HepG2 (cell line): ENCODE results near the gene TMEM174. TPM values are rescaled to one million over a fixed set of nuclear protein-coding genes. Genes with fewer than 3 reads are reported as not detected.

Source experiments
- ATAC-seq: fragments of 200-7000 bp; cut with Tn5 transposase; 3 replicates; pipeline ENCODE4 v1.9.1; 2020; ENCODE audit warnings: mild to moderate bottlenecking, moderate library complexity
- Bru-seq: library from RNA; stranded (reverse); fragments of 400-500 nt; gene quantifications from one replicate; lab custom pipeline; 2021; lab: Mats Ljungman, UMichigan
- BruChase-seq, 2 experiments: library from RNA; stranded (reverse); fragments of 400-500 nt; gene quantifications; one replicate each; lab custom pipeline; 2021; lab: Mats Ljungman, UMichigan
- BruUV-seq: library from RNA; stranded (reverse); fragments of 400-500 nt; replicated peaks from 2 replicates; lab custom pipeline; 2021; lab: Mats Ljungman, UMichigan
- CTCF ChIA-PET: fragments of 300-600 bp; formaldehyde crosslinking; extraction: SDS; loops from one replicate; lab custom pipeline; 2021; ENCODE audit warnings: low total read pairs, inconsistent platforms, low intra/inter-chr PET ratio; lab: Yijun Ruan, JAX
- POLR2A ChIA-PET: fragments of 350-600 bp; sonication (Branson Sonifier 250); formaldehyde crosslinking; loops from one replicate; lab custom pipeline; 2020; ENCODE audit warnings: antibody characterized with exemption, inconsistent platforms; lab: Yijun Ruan, JAX
- DNase-seq: peaks from one replicate; pipeline ENCODE4 v3.0.0-alpha.2; 2015; ENCODE audit warnings: low spot score
- FAIRE-seq: peaks from 3 replicates; lab custom pipeline; 2011; peaks lifted over from hg19 to GRCh38; lab: Jason Lieb, UNC
- H2AFZ ChIP-seq: one replicate; pipeline ENCODE4 v1.6.1; 2011; ENCODE audit warnings: low read length, inconsistent platforms
- H3K27ac ChIP-seq: fragments of 300-600 bp; 3 replicates; pipeline ENCODE4 v1.8.0; 2011; ENCODE audit warnings: mixed run types, mild to moderate bottlenecking, mixed read lengths, low read length, inconsistent platforms; ENCODE audit not compliant: insufficient read depth; ENCODE audit errors: extremely low read length
- H3K27me3 ChIP-seq, 2 experiments: fragments of 200-600 bp in 1 of 2; 2 replicates in 1 of 2; 3 replicates in 1 of 2; pipeline versions ENCODE4 v1.6.0 to v1.8.0; 2011; ENCODE audit warnings: low read length in 2 of 2, mild to moderate bottlenecking in 2 of 2, moderate library complexity in 2 of 2, inconsistent platforms in 1 of 2; ENCODE audit not compliant: insufficient read depth in 2 of 2, control insufficient read depth in 1 of 2
- H3K36me3 ChIP-seq, 2 experiments: fragments of 200-600 bp in 1 of 2; replicated peaks in 1 of 2; 2 replicates in 1 of 2; 3 replicates in 1 of 2; pipeline versions ENCODE4 v1.5.1 to v1.8.0; 2011; ENCODE audit warnings: low read length in 2 of 2, inconsistent platforms in 1 of 2; ENCODE audit not compliant: insufficient read depth in 2 of 2, control insufficient read depth in 1 of 2
- H3K4me1 ChIP-seq: 2 replicates; pipeline ENCODE4 v1.5.1; 2012; ENCODE audit warnings: low read length, inconsistent platforms; ENCODE audit not compliant: insufficient read depth
- H3K4me2 ChIP-seq: 2 replicates; pipeline ENCODE4 v1.6.0; 2011; ENCODE audit warnings: low read depth, low read length, inconsistent platforms
- H3K4me3 ChIP-seq, 3 experiments: fragments of 200-600 bp in 1 of 3; sonication (generic), shearing (Covaris generic) in 1 of 3; replicated peaks in 1 of 3; 2 replicates each; pipeline ENCODE4 v1.5.1; 2011 to 2016; ENCODE audit warnings: low read length in 3 of 3, inconsistent platforms in 2 of 3, low read depth in 2 of 3, mild to moderate bottlenecking in 2 of 3, control low read depth in 1 of 3, mixed read lengths in 1 of 3; ENCODE audit not compliant: insufficient read depth in 1 of 3
- H3K79me2 ChIP-seq: one replicate; pipeline ENCODE4 v1.6.1; 2011; ENCODE audit warnings: low read length, inconsistent platforms; ENCODE audit not compliant: insufficient read depth
- H3K9ac ChIP-seq: 2 replicates; pipeline ENCODE4 v1.6.0; 2011; ENCODE audit warnings: mild to moderate bottlenecking, low read depth, low read length, inconsistent platforms; ENCODE audit not compliant: insufficient read depth
- H3K9me3 ChIP-seq: 2 replicates; pipeline ENCODE4 v1.5.1; 2012; ENCODE audit warnings: mild to moderate bottlenecking, low read length
- H4K20me1 ChIP-seq: 2 replicates; pipeline ENCODE4 v1.6.0; 2011; ENCODE audit warnings: inconsistent platforms, mild to moderate bottlenecking, low read length, moderate library complexity; ENCODE audit not compliant: insufficient read depth
- IKZF4 ChIP-seq: sonication (generic); formaldehyde crosslinking; IDR thresholded peaks from 2 replicates; pipeline ENCODE4 v1.5.1; 2020; ENCODE audit warnings: borderline replicate concordance, mild to moderate bottlenecking, low read depth, missing genetic modification reagents; ENCODE audit errors: not compliant biosample characterization
- NFRKB ChIP-seq: fragments of 450-650 bp; IDR thresholded peaks from 2 replicates; pipeline ENCODE4 v1.6.1; 2017
- NR0B2 ChIP-seq: sonication (generic); formaldehyde crosslinking; IDR thresholded peaks from 2 replicates; pipeline ENCODE4 v1.4.0; 2020; ENCODE audit warnings: mild to moderate bottlenecking, missing genetic modification reagents
- PLSCR1 ChIP-seq: sonication (generic); formaldehyde crosslinking; IDR thresholded peaks from 2 replicates; pipeline ENCODE4 v1.5.0; 2020; ENCODE audit warnings: missing genetic modification reagents, mild to moderate bottlenecking, borderline replicate concordance
- POGK ChIP-seq: sonication (generic); formaldehyde crosslinking; conservative IDR thresholded peaks from 2 replicates; pipeline ENCODE4 v1.8.0; 2022; ENCODE audit warnings: mild to moderate bottlenecking, moderate library complexity, missing genetic modification reagents
- SNRNP70 ChIP-seq: fragments of 200-400 bp; formaldehyde crosslinking; IDR thresholded peaks from 2 replicates; pipeline ENCODE4 v1.6.1; 2017; ENCODE audit warnings: mild to moderate bottlenecking, low read depth, low read length, moderate library complexity
- SP4 ChIP-seq: sonication (generic); formaldehyde crosslinking; IDR thresholded peaks from 2 replicates; pipeline ENCODE4 v1.8.1; 2023; ENCODE audit warnings: mild to moderate bottlenecking, missing genetic modification reagents
- ZEB1 ChIP-seq: IDR thresholded peaks from 2 replicates; pipeline ENCODE4 v1.6.1; 2012; ENCODE audit warnings: mild to moderate bottlenecking, low read depth, inconsistent platforms; ENCODE audit not compliant: insufficient replicate concordance
- ZNF430 ChIP-seq: sonication (generic); formaldehyde crosslinking; IDR thresholded peaks from 2 replicates; pipeline ENCODE4 v1.9.0; 2021; ENCODE audit warnings: mild to moderate bottlenecking, missing genetic modification reagents
- ZNF556 ChIP-seq: sonication (generic); formaldehyde crosslinking; IDR thresholded peaks from 2 replicates; pipeline ENCODE4 v1.4.0; 2020; ENCODE audit warnings: mild to moderate bottlenecking, missing genetic modification reagents, borderline replicate concordance
- ZNF781 ChIP-seq: sonication (generic); formaldehyde crosslinking; IDR thresholded peaks from 2 replicates; pipeline ENCODE4 v1.5.1; 2020; ENCODE audit warnings: borderline replicate concordance, mild to moderate bottlenecking, missing genetic modification reagents; ENCODE audit errors: not compliant biosample characterization
- WGBS: methylation state at CpG from one replicate; pipeline ENCODE4 v1.1.6; 2017; ENCODE audit warnings: low lambda C conversion rate; 5-methylcytosine and 5-hydroxymethylcytosine counted together
- in situ Hi-C: cut with HindIII; loops from 2 replicates; pipeline ENCODE4 v1.10.0; 2017; ENCODE audit warnings: low pct_unique_long_range_greater_than_20kb; ENCODE audit not compliant: extremely low pct_ligation_motif_present
- intact Hi-C: fragments of 100-400 bp; cut with micrococcal nuclease; formaldehyde crosslinking; loops from one replicate; pipeline ENCODE4 v1.10.0; 2022; ENCODE audit not compliant: unreplicated experiment
- long read RNA-seq, 2 experiments: library from RNA in 1 of 2; library from polyadenylated mRNA in 1 of 2; stranded (forward) in 1 of 2; unstranded in 1 of 2; transcript quantifications; one replicate each; pipeline ENCODE4 v2.0.0, GENCODE V29; 2019 to 2022
- polyA minus RNA-seq, 3 experiments: library from RNA; depleted of rRNA, polyadenylated mRNA; stranded (reverse); fragments of >200 nt; gene quantifications; 2 replicates each; pipeline ENCODE4 v1.2.3, GENCODE V29; 2011; ENCODE audit warnings: low replicate concordance in 1 of 3
- polyA plus RNA-seq, 8 experiments: library from polyadenylated mRNA; depleted of rRNA in 3 of 8; stranded (reverse) in 7 of 8; unstranded in 1 of 8; fragments of >200 nt; fragmentation: Illumina TruSeq in 4 of 8; extraction: Trizol in 4 of 8; gene quantifications; 2 replicates each; pipeline versions ENCODE4 v1.2.1 to v1.2.3, GENCODE V29; 2011 to 2016; ENCODE audit warnings: low read depth in 4 of 8, missing spikeins in 1 of 8, mixed read lengths in 1 of 8; ENCODE audit not compliant: insufficient read depth in 1 of 8
- total RNA-seq, 5 experiments: library from RNA; depleted of rRNA; stranded (reverse); fragments of >200 nt; fragmentation: Illumina TruSeq; extraction: Trizol; gene quantifications; 2 replicates each; pipeline ENCODE4 v1.2.3, GENCODE V29; 2016; ENCODE audit warnings: low read depth in 1 of 5
- TF ChIP-seq, protein P1 (sequence below): fragments of 450-650 bp; IDR thresholded peaks from 2 replicates; pipeline ENCODE4 v1.6.1; 2016

The TMEM174 gene
- total RNA-seq (2016; rRNA removed; fragmentation: Illumina TruSeq; extraction: Trizol) (not detected in 2 replicates), polyA plus RNA-seq (2011; rRNA removed) (not detected in 2 replicates), polyA minus RNA-seq (2011; rRNA and poly(A)+ RNA removed; ENCODE audit: low replicate concordance) (not detected in 2 replicates), Bru-seq, nascent RNA (not detected), BruChase-seq, experiment 1, labeled RNA remaining after a 6-hour chase (not detected), BruChase-seq, experiment 2, labeled RNA remaining after a 2-hour chase (not detected)
- not detected in 2 replicates for total RNA-seq (2016; cell fraction: cytosol; rRNA removed; fragmentation: Illumina TruSeq; extraction: Trizol; ENCODE audit: low read depth)
- total RNA-seq (2016; cell fraction: insoluble cytoplasmic fraction; rRNA removed; fragmentation: Illumina TruSeq; extraction: Trizol): not detected in 2 replicates
- not detected in 2 replicates for total RNA-seq (2016; cell fraction: membrane; rRNA removed; fragmentation: Illumina TruSeq; extraction: Trizol)
- total RNA-seq (2016; cell fraction: nucleus; rRNA removed; fragmentation: Illumina TruSeq; extraction: Trizol): not detected in 2 replicates
- polyA plus RNA-seq (2011; cell fraction: cytosol; rRNA removed): not detected in 2 replicates
- not detected in 2 replicates for polyA plus RNA-seq (2011; cell fraction: nucleus; rRNA removed)
- polyA plus RNA-seq (2012): not detected in 2 replicates
- polyA plus RNA-seq (2016; cell fraction: cytosol; fragmentation: Illumina TruSeq; extraction: Trizol; ENCODE audit: low read depth): not detected in 2 replicates
- polyA plus RNA-seq (2016; cell fraction: insoluble cytoplasmic fraction; fragmentation: Illumina TruSeq; extraction: Trizol; ENCODE audit: low read depth): not detected in 2 replicates
- polyA plus RNA-seq (2016; cell fraction: membrane; fragmentation: Illumina TruSeq; extraction: Trizol; ENCODE audit: low read depth): not detected in 2 replicates
- polyA plus RNA-seq (2016; cell fraction: nucleus; fragmentation: Illumina TruSeq; extraction: Trizol; ENCODE audit: insufficient read depth, low read depth): not detected in 2 replicates
- not detected in 2 replicates for polyA minus RNA-seq (2011; cell fraction: cytosol; rRNA and poly(A)+ RNA removed)
- not detected in 2 replicates for polyA minus RNA-seq (2011; cell fraction: nucleus; rRNA and poly(A)+ RNA removed)
- long read RNA-seq, experiment 1: 0 reads
- long read RNA-seq, experiment 2: 0 reads

DNA sequence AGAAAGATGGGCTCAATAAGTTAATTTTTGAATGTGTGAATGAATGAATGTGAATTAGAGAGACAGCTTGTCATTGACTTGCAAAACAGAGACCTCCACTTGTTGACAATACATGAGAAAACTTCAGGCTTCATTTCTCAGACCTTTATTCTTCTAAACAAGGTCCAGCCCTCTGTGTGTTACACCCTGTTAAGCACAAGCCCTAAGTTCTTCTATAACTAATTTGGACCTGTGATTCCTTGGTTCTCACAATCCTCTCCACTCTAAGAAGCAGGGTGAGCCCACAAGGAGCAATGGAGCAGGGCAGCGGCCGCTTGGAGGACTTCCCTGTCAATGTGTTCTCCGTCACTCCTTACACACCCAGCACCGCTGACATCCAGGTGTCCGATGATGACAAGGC lies at the start of gene TMEM174:
Gene TMEM174 (plus strand): TSS at position 243 of the 400 bp plus-strand sequence. CDS start 51 bp downstream, at position 294.
- DNase-seq (no peak), FAIRE-seq (no peak), ATAC-seq (no peak)
- TF ChIP-seq NR0B2 (CRISPR knock-in tag): no peak
- TF ChIP-seq NFRKB: no peak
- TF ChIP-seq SP4 (CRISPR knock-in tag): no peak
- TF ChIP-seq IKZF4 (CRISPR knock-in tag): no peak
- TF ChIP-seq ZNF781: no peak
- TF ChIP-seq, protein P1, sequence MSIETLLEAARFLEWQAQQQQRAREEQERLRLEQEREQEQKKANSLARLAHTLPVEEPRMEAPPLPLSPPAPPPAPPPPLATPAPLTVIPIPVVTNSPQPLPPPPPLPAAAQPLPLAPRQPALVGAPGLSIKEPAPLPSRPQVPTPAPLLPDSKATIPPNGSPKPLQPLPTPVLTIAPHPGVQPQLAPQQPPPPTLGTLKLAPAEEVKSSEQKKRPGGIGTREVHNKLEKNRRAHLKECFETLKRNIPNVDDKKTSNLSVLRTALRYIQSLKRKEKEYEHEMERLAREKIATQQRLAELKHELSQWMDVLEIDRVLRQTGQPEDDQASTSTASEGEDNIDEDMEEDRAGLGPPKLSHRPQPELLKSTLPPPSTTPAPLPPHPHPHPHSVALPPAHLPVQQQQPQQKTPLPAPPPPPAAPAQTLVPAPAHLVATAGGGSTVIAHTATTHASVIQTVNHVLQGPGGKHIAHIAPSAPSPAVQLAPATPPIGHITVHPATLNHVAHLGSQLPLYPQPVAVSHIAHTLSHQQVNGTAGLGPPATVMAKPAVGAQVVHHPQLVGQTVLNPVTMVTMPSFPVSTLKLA: no peak
- no peak for TF ChIP-seq PLSCR1 (CRISPR knock-in tag)
- TF ChIP-seq ZNF556: no peak
- TF ChIP-seq POGK: no peak
- TF ChIP-seq SNRNP70: no peak
- no peak for TF ChIP-seq ZNF430 (CRISPR knock-in tag)
- TF ChIP-seq ZEB1: no peak
- Histone ChIP-seq H3K4me2 (no peak within 1 kb of the TSS), H3K9ac (no peak within 1 kb of the TSS), H4K20me1 (no peaks in the 10 kb centered on the region), H3K27me3 (peaks cover 0 to 26% of the 10 kb centered on the region in 2 experiments; a peak in 2 of 5 replicates), H3K36me3 (no peaks in the 10 kb centered on the region), H3K79me2 (no peaks in the 10 kb centered on the region), H3K4me3 (no peak within 1 kb of the TSS), H2AFZ (no peak within 1 kb of the TSS), H3K27ac (no peak within 1 kb of the TSS), H3K9me3 (no peaks in the 10 kb centered on the region), H3K4me1 (no peaks in the 10 kb centered on the region)
- BruUV-seq: no TSS peak
- in situ Hi-C loops: no loop called here
- ChIA-PET POLR2A (no interaction called here), CTCF (no interaction called here)
- 53% methylated on average over 5 of the region's 5 CpGs for WGBS
- intact Hi-C loops: no loop called here
